IgD-negative memory B cell (primary cell): ENCODE results near the gene GLI2. TPM values are rescaled to one million over a fixed set of nuclear protein-coding genes. Genes with fewer than 3 reads are reported as not detected.

Experiments
- H3K27ac Mint-ChIP-seq, 3 donors: one replicate each; pipeline ENCODE4 v1.8.0; 2020 to 2022; ENCODE audit warnings: mild to moderate bottlenecking in 3 of 3, mixed read lengths in 3 of 3, moderate library complexity in 1 of 3
- H3K27me3 Mint-ChIP-seq: one replicate; pipeline ENCODE4 v1.8.0; 2021; ENCODE audit warnings: mixed read lengths
- H3K36me3 Mint-ChIP-seq: one replicate; pipeline ENCODE4 v1.8.0; 2020; ENCODE audit warnings: mild to moderate bottlenecking, mixed read lengths
- H3K4me1 Mint-ChIP-seq, 3 donors: one replicate each; pipeline ENCODE4 v1.8.0; 2020 to 2022; ENCODE audit warnings: mixed read lengths in 3 of 3, mild to moderate bottlenecking in 1 of 3
- H3K4me3 Mint-ChIP-seq, 4 donors: one replicate each; pipeline ENCODE4 v1.8.0; 2020 to 2022; ENCODE audit warnings: mild to moderate bottlenecking in 4 of 4, mixed read lengths in 4 of 4, moderate library complexity in 3 of 4
- H3K9me3 Mint-ChIP-seq, 3 donors: one replicate each; pipeline ENCODE4 v1.8.0; 2020 to 2021; ENCODE audit warnings: mixed read lengths in 3 of 3, mild to moderate bottlenecking in 1 of 3
- polyA plus RNA-seq: library from polyadenylated mRNA; unstranded; fragments of 300-500 nt; fragmentation: Illumina TruSeq; gene quantifications from one replicate; pipeline ENCODE4 v1.2.3, GENCODE V29; 2021

GLI2 gene
- polyA plus RNA-seq, 1 donor from 2014 or later: not detected

DNA sequence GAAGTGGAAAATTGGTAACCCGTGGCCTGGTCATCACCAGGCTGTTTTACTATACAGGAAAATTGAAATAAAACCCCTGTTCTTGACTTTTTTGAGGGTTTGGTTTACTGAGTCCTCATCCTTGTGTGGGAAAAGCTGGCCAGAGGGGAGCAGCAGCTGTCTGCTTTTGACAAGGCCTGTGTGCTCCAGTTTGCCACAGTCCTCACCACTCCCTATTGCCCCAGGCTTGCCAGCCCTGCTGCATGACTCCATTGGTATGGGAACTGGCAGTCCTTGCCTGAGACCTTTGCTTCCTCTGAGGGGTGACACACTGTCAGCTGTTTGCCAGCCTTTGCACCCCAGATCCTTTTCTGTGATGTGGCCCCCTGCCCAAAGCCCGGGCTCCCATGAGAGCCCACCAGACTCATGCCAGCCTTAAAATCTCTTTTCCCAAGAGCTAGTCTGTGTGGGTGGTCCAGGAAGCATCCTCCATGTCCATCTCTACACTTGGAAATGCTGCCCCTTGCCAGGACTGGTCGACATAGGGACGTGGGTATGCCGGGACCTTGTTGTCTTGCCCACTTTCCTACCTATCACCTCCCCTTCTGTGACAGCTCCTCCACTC lies 39.0 kb downstream of the GLI2 start:
- Mint-ChIP-seq H3K36me3 (no peaks in the 10 kb centered on the region), H3K27ac (no peak overlapping the region), H3K4me1 (no peaks in the 10 kb centered on the region), H3K4me3 (no peak overlapping the region), H3K9me3 (no peaks in the 10 kb centered on the region), H3K27me3 (peaks cover 3% of the 10 kb centered on the region)

DNA sequence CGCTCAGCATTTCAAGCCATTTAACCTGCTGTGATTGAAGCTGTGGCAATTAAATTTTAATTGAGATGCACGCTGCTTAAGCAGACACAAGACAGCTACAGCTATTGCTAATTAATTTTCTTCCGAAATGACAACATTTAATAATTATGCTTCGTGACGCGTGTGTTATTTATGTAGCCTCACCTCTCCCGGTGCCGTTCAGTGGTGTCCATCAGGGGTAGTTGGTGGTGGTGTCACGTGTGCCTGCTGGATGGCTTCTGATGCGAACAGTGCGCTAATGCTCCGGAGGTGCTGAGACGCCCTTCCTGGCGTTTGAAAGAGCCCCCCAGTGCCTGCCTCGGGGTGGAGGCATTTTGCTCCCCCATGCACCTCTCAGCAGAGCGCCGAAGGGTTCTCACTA lies 39.5 kb downstream of the GLI2 start:
- H3K4me1 Mint-ChIP-seq: no peaks in the 10 kb centered on the region
- H3K36me3 Mint-ChIP-seq: no peaks in the 10 kb centered on the region
- H3K9me3 Mint-ChIP-seq: no peaks in the 10 kb centered on the region
- no peak overlapping the region for H3K27ac Mint-ChIP-seq
- H3K4me3 Mint-ChIP-seq: no peak overlapping the region
- peaks cover 3% of the 10 kb centered on the region for H3K27me3 Mint-ChIP-seq

DNA sequence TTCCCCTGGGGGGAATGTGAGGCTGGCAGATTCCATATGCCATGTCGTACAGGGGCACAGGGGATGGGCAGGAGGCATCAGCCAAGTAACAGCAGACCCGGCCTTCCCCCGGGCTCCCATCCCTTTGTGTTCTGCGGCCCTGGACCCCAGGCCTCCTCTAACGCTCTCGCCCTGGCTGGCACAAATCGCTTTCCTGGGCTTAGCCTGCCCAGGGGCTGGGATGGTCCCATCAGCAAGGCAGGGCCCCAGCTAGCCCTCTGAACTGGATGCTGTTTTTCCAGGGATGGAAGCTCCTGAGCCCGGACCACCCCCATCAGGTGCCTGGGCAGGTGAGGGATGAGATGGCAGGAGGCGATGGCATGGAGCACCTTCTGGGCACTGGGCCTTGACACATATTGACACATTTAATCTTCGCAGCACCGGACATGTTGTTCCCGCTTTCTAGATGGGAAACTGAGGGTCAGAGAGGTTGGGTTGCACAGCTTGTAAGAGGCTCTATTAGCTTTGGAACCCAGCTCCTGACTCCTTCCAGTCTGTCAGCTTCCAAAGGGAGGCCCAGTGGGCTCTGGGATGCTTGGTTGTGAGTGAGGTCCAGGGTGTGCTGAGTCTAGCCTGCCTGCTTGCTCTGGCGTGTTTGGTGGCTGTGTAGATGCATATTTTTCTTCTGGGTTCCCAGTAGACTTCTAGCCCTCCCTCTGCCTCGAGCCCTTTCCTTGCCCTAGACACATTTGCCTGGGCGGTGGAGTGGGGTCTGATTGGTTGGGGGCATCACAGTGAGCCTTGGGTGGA lies 40.3 kb downstream of the GLI2 start:
- Mint-ChIP-seq H3K27ac (no peak overlapping the region), H3K27me3 (peaks cover 3% of the 10 kb centered on the region), H3K9me3 (no peaks in the 10 kb centered on the region), H3K4me3 (no peak overlapping the region), H3K36me3 (no peaks in the 10 kb centered on the region), H3K4me1 (no peaks in the 10 kb centered on the region)

DNA sequence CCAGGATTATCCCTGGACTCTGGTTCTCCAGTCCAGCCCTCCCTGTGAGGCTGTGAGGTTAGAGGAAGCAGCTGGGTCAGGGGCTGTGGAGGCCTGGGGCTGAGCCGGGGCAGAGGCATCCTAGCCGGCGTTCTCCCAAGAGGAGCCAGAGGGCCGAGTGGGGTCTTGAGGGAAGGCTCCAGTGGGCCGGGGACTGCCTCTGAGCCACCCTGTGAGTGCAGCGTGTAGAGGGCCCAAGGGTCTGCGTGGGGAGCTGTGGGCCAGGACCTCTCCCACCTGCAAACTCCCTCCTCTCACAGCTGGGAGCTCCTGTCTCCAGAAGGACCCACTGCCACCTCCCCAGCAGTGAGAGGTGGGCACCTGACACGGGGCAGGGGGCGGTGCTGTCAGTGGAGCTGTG lies 41.0 kb downstream of the GLI2 start:
- no peaks in the 10 kb centered on the region for H3K4me1 Mint-ChIP-seq
- no peaks in the 10 kb centered on the region for H3K9me3 Mint-ChIP-seq
- peaks cover 3% of the 10 kb centered on the region for H3K27me3 Mint-ChIP-seq
- no peaks in the 10 kb centered on the region for H3K36me3 Mint-ChIP-seq
- no peak overlapping the region for H3K27ac Mint-ChIP-seq
- no peak overlapping the region for H3K4me3 Mint-ChIP-seq

DNA sequence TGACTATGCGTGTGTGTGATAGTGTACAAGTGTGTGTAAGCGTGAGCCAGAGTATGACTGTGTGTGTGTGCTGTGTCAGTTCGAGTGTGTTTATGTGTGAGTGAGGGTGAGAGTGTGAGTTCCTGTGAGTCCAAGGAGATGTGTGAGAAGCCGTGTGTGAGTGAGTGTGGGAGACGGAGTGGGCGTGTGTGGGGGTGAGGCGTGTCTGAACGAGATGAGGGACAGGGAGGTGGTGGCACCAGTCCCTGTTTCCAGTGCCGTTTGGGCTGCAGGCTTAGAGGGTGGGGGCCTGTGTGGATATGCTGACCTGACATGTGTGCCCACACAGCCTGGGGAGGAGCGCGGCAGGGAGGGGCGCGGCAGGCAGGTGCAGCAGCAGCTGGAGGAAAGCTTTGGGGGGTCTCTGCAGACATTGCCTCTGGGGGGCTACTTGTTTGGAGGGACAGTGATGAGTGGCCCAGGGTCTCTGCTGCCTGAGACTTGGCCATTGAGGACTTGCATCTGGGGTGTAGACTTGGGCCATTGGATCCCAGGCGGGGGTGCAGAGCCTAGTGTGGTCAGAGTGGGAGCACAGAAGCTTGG lies 41.6 kb downstream of the GLI2 start:
- H3K4me1 Mint-ChIP-seq: no peaks in the 10 kb centered on the region
- H3K9me3 Mint-ChIP-seq: no peaks in the 10 kb centered on the region
- no peaks in the 10 kb centered on the region for H3K36me3 Mint-ChIP-seq
- H3K27ac Mint-ChIP-seq: no peak overlapping the region
- peaks cover 2% of the 10 kb centered on the region for H3K27me3 Mint-ChIP-seq
- no peak overlapping the region for H3K4me3 Mint-ChIP-seq

DNA sequence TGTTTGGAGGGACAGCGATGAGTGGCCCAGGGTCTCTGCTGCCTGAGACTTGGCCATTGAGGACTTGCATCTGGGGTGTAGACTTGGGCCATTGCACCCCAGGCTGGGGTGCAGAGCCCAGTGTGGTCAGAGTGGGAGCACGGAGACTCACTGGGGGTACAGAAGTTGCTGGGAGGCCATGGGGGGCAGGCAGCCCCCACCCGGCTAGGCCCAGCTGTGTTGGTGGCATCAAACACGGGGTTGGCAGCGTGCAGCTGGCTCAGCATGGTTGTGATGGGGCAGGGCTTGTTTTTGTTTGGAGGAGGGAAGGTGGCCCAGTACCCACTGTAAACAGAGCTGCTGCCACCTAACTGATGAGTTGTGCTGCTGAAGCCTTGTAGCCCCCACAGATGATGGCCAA lies 42.1 kb downstream of the GLI2 start:
- Mint-ChIP-seq H3K4me1 (no peaks in the 10 kb centered on the region), H3K36me3 (no peaks in the 10 kb centered on the region), H3K9me3 (no peaks in the 10 kb centered on the region), H3K27ac (no peak overlapping the region), H3K4me3 (no peak overlapping the region), H3K27me3 (peaks cover 2% of the 10 kb centered on the region)

DNA sequence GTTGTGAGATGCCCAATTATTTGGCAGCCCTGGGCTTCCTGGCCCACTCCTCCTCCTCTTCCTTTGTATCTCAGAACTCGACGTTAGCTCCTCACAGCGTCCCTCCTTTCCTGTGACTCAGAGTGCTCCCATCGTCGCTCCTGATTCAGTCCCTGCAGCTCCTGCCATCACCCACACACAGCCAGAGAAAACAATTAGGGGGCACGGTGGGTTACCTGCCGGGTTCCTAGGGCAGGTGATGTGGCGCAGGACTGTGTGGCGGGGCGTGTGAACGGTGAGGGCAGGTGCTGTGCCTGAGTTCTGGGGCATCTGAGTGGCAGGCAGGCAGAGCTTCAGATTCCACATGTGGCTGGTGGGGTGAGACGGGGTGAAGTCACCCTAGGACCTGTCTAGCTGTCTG lies 42.6 kb downstream of the GLI2 start:
- Mint-ChIP-seq H3K4me3 (no peak overlapping the region), H3K27ac (no peak overlapping the region), H3K9me3 (no peaks in the 10 kb centered on the region), H3K27me3 (peaks cover 2% of the 10 kb centered on the region), H3K4me1 (peaks cover 0 to 2% (median 0%) of the 10 kb centered on the region in 3 donors), H3K36me3 (no peaks in the 10 kb centered on the region)

DNA sequence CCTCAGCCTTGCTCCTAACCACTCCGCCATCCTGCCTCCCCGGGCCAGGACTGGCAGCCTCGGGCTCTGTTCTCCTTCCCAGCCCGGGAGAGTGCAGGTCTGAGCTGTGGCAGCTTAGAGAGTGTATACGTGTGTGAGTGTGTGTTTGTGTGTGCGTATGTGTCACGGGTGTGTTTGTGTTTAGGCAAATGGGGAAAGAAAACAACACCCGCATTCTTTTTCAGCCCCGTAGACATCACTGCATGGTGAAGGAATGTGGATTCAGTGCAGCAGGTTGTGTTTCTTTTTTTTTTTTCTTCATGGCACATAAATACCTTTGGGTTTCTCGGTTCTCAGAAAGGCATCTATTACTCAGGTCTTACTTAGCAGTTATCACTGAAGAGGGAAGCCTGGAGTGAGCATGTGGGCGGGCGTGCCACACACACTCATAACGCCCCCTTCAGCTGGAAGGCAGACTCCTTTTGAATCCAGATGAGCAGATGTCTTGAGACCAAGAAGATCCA lies 44.2 kb downstream of the GLI2 start:
- H3K4me3 Mint-ChIP-seq: no peak overlapping the region
- peaks cover 0 to 4% (median 0%) of the 10 kb centered on the region in 3 donors for H3K4me1 Mint-ChIP-seq
- no peak overlapping the region for H3K27ac Mint-ChIP-seq
- H3K36me3 Mint-ChIP-seq: no peaks in the 10 kb centered on the region
- H3K9me3 Mint-ChIP-seq: no peaks in the 10 kb centered on the region
- peaks cover 3% of the 10 kb centered on the region for H3K27me3 Mint-ChIP-seq

DNA sequence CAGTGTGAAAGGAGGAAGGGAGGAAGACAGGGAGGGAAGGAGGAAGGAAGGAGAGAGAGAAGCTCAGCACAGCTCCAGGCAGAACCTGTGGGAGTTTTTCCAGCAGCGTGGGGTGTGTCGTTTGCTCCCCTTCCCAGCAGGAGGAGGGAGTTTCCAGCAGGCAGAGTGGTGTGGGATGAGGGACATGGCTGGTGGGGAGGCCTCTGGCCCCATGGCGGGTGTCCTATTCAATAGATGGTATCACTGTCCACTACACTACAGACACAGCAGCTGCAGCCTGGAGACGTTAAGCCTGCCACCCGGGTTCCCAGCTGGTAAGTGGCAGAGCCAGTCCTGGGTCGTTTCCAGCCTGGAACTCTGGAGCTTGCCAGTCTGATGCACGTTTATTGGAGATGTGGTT lies 44.7 kb downstream of the GLI2 start:
- peaks cover 3% of the 10 kb centered on the region for H3K27me3 Mint-ChIP-seq
- peaks cover 0 to 4% (median 0%) of the 10 kb centered on the region in 3 donors for H3K4me1 Mint-ChIP-seq
- H3K4me3 Mint-ChIP-seq: no peak overlapping the region
- no peak overlapping the region for H3K27ac Mint-ChIP-seq
- H3K36me3 Mint-ChIP-seq: no peaks in the 10 kb centered on the region
- no peaks in the 10 kb centered on the region for H3K9me3 Mint-ChIP-seq

DNA sequence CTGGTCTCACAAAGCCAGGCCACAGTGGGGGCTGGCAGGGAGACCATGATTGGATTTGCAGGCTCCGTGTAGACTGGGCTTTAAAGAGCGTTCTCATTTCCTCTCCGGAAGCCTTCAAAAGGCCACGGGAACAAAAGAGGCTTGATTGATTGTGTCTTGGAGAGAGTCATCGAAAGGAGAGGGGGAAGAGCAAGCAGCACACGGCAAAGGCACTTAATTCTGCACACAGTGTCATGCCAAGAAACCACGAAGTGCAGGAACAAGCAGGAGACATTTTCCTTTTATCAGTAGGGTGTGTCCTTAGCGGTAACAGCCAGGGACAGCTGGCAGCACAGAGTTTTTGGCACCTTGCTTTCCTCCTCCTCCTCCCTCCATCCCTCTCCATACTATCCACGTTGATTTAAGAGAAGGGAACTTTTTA lies 47.7 kb downstream of the GLI2 start:
- Mint-ChIP-seq H3K27me3 (peaks cover 3% of the 10 kb centered on the region), H3K4me3 (no peak overlapping the region), H3K36me3 (no peaks in the 10 kb centered on the region), H3K27ac (no peak overlapping the region), H3K4me1 (peaks cover 0 to 4% (median 0%) of the 10 kb centered on the region in 3 donors), H3K9me3 (no peaks in the 10 kb centered on the region)

DNA sequence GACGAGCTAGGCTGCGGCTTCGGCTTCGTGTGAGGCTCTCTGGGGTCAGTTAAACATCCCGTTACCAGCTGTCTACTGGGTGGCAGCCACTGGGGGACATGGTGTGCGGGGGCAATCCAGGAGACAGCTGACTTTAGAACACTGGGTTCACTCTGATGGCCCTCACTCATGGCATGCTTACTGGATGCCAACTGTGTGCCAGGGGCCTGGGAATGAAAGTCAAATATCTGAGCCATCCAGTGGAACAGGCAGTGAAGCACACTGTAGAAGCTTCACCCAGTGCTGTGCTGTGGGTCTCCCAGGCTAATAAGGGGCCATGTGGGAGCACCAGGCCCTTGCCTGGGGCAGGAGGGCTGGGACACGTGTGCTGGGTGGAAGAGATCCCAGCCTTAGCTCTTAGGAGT lies 48.3 kb downstream of the GLI2 start:
- Mint-ChIP-seq H3K9me3 (no peaks in the 10 kb centered on the region), H3K4me3 (no peak overlapping the region), H3K27ac (no peak overlapping the region), H3K4me1 (peaks cover 0 to 4% (median 0%) of the 10 kb centered on the region in 3 donors), H3K36me3 (no peaks in the 10 kb centered on the region), H3K27me3 (peaks cover 3% of the 10 kb centered on the region)
